GM18870 (cell line): ENCODE data around the gene HMGB3.
"Not testable (repeated sequence)": the region's sequence is repeated elsewhere in the genome, so short reads cannot be mapped to it uniquely, and the experiment has no call there.

Experiments used
- ATAC-seq: cut with Tn5 transposase; IDR thresholded peaks from one replicate; pipeline ENCODE4 v1.9.1; 2021; ENCODE audit warnings: moderate library complexity; ENCODE audit not compliant: unreplicated experiment

HMGB3 gene

GRCh38 chrX:150982788-150983520 lies at the start of gene HMGB3:
Gene HMGB3 (plus strand): TSS chrX:150983335. CDS start chrX:150985600, 2,265 bp downstream.
- ATAC-seq, result peak; percentile 95

GRCh38 chrX:150933945-150934350 lies 49.2 kb upstream of the HMGB3 start:
- ATAC-seq, result no peak

GRCh38 chrX:150934453-150934852 lies 48.7 kb upstream of the HMGB3 start:
- no peak for ATAC-seq

- ATAC-seq, result no peak
Measured at GRCh38 chrX:150935467-150935866, 47.7 kb upstream of the HMGB3 start.

GRCh38 chrX:150936556-150936955 lies 46.6 kb upstream of the HMGB3 start:
- no peak for ATAC-seq

GRCh38 chrX:150940844-150941495 lies 42.2 kb upstream of the HMGB3 start:
- ATAC-seq, result no peak

GRCh38 chrX:150941580-150941979 lies 41.6 kb upstream of the HMGB3 start:
- no peak for ATAC-seq

GRCh38 chrX:150942942-150943594 lies 40.1 kb upstream of the HMGB3 start:
- no peak for ATAC-seq

GRCh38 chrX:150944233-150944632 lies 38.9 kb upstream of the HMGB3 start:
- ATAC-seq, result no peak

- no peak for ATAC-seq
Measured at GRCh38 chrX:150954951-150955350, 28.2 kb upstream of the HMGB3 start.

GRCh38 chrX:150955590-150955989 lies 27.5 kb upstream of the HMGB3 start:
- ATAC-seq, result no peak

GRCh38 chrX:150958177-150958576 lies 25.0 kb upstream of the HMGB3 start:
- no peak for ATAC-seq

- ATAC-seq, result peak; percentile 61
Measured at GRCh38 chrX:150959557-150959956, 23.6 kb upstream of the HMGB3 start.

GRCh38 chrX:150961631-150962030 lies 21.5 kb upstream of the HMGB3 start:
- no peak for ATAC-seq

GRCh38 chrX:150964416-150964815 lies 18.7 kb upstream of the HMGB3 start:
- not testable (repeated sequence) for ATAC-seq

- ATAC-seq, result no peak
Measured at GRCh38 chrX:150966235-150966634, 16.9 kb upstream of the HMGB3 start.

- no peak for ATAC-seq
Measured at GRCh38 chrX:150966742-150967141, 16.4 kb upstream of the HMGB3 start.

- no peak for ATAC-seq
Measured at GRCh38 chrX:150967786-150968185, 15.3 kb upstream of the HMGB3 start.

- ATAC-seq, result no peak
Measured at GRCh38 chrX:150968862-150969720, 14.0 kb upstream of the HMGB3 start.

- no peak for ATAC-seq
Measured at GRCh38 chrX:150972450-150972849, 10.7 kb upstream of the HMGB3 start.
